GM12891 (cell line): ENCODE data around the gene RAD9A.

Experiments used
- DNase-seq: peaks from one replicate; pipeline ENCODE4 v3.0.0; 2011; ENCODE audit warnings: low spot score; ENCODE audit not compliant: insufficient read length
- FAIRE-seq: peaks from 2 replicates; lab custom pipeline; 2011; peaks lifted over from hg19 to GRCh38; lab: Jason Lieb, UNC
- PAX5 ChIP-seq: IDR thresholded peaks from 2 replicates; pipeline ENCODE4 v1.6.1; 2011; ENCODE audit warnings: low read length, moderate library complexity, mild to moderate bottlenecking; ENCODE audit not compliant: insufficient read depth, severe bottlenecking
- POLR2A ChIP-seq: IDR thresholded peaks from 2 replicates; pipeline ENCODE4 v1.6.1; 2011; ENCODE audit warnings: low read depth, low read length, control low read depth
- POLR2AphosphoS5 ChIP-seq: IDR thresholded peaks from 2 replicates; pipeline ENCODE4 v1.6.1; 2011; ENCODE audit warnings: low read depth, low read length, control low read depth
- POU2F2 ChIP-seq: IDR thresholded peaks from 2 replicates; pipeline ENCODE4 v1.6.1; 2011; ENCODE audit warnings: low read depth, mild to moderate bottlenecking, control low read depth, low read length, moderate library complexity
- SPI1 ChIP-seq: IDR thresholded peaks from 2 replicates; pipeline ENCODE4 v1.6.1; 2011; ENCODE audit warnings: low read depth, low read length, control low read depth
- TAF1 ChIP-seq: IDR thresholded peaks from 2 replicates; pipeline ENCODE4 v1.6.1; 2011; ENCODE audit warnings: low read depth, low read length, control low read depth

The RAD9A gene

GRCh38 chr11:67357831-67358670 lies 33.7 kb upstream of the RAD9A start:
- DNase-seq (no peak), FAIRE-seq (no peak)
- no peak for TF ChIP-seq SPI1

- no peak for DNase-seq
- FAIRE-seq = no peak
- TF ChIP-seq POU2F2 = no peak
- TF ChIP-seq POLR2A = no peak
- no peak for TF ChIP-seq SPI1
- TF ChIP-seq TAF1 = no peak
- no peak for TF ChIP-seq PAX5
- no peak for TF ChIP-seq POLR2AphosphoS5
Measured at GRCh38 chr11:67364169-67364568, 27.6 kb upstream of the RAD9A start.

GRCh38 chr11:67364783-67365722 lies 26.7 kb upstream of the RAD9A start:
- FAIRE-seq (no peak), DNase-seq (no peak)
- no peak for TF ChIP-seq PAX5
- TF ChIP-seq SPI1 = no peak
- no peak for TF ChIP-seq POLR2A
- no peak for TF ChIP-seq POU2F2
- TF ChIP-seq POLR2AphosphoS5 = no peak
- TF ChIP-seq TAF1 = no peak

GRCh38 chr11:67365736-67366444 lies 25.9 kb upstream of the RAD9A start:
- FAIRE-seq (no peak), DNase-seq (no peak)
- TF ChIP-seq POLR2AphosphoS5 (no peak), SPI1 (no peak), POU2F2 (no peak)

- TF ChIP-seq POLR2AphosphoS5 (no peak), POU2F2 (no peak), PAX5 (no peak), TAF1 (no peak), SPI1 (no peak), POLR2A (no peak)
- no peak for FAIRE-seq
- DNase-seq = no peak
Measured at GRCh38 chr11:67366546-67366945, 25.2 kb upstream of the RAD9A start.

- no peak for TF ChIP-seq SPI1
- no peak for TF ChIP-seq POLR2AphosphoS5
- no peak for TF ChIP-seq TAF1
- no peak for TF ChIP-seq POLR2A
- TF ChIP-seq PAX5 = no peak
- no peak for TF ChIP-seq POU2F2
- DNase-seq (no peak), FAIRE-seq (no peak)
Measured at GRCh38 chr11:67366961-67367760, 24.6 kb upstream of the RAD9A start.

- no peak for TF ChIP-seq POLR2AphosphoS5
- TF ChIP-seq PAX5 = no peak
- no peak for TF ChIP-seq POLR2A
- no peak for TF ChIP-seq POU2F2
- TF ChIP-seq SPI1 = no peak
- TF ChIP-seq TAF1 = no peak
- no peak for DNase-seq
- FAIRE-seq = no peak
Measured at GRCh38 chr11:67367761-67368227, 24.0 kb upstream of the RAD9A start.

GRCh38 chr11:67368621-67369020 lies 23.2 kb upstream of the RAD9A start:
- peak; percentile 80 for FAIRE-seq
- TF ChIP-seq POLR2A (no peak), SPI1 (no peak), PAX5 (no peak), POU2F2 (no peak), POLR2AphosphoS5 (no peak), TAF1 (no peak)
- DNase-seq = no peak
